Measurements from ENCODE around the gene SLC25A51. TPM values are rescaled to one million over a fixed set of nuclear protein-coding genes. Genes with fewer than 3 reads are reported as not detected.

Gene SLC25A51
- total RNA-seq, 2 donors from 2014 or later: 20.2 to 21.6 TPM

GRCh38 chr9:37928552-37929430 lies 24.9 kb upstream of the SLC25A51 start:
- H3K9me3 ChIP-seq: no peaks in the 10 kb centered on the region
- intact Hi-C loops (cut with DNase I): no loop called here
- no peak for DNase-seq (ENCODE audit: low spot score)
- H3K4me3 ChIP-seq: no peak overlapping the region
- H3K4me1 ChIP-seq (replicated peaks): peaks cover 2% of the 10 kb centered on the region
- TF ChIP-seq, protein P1, sequence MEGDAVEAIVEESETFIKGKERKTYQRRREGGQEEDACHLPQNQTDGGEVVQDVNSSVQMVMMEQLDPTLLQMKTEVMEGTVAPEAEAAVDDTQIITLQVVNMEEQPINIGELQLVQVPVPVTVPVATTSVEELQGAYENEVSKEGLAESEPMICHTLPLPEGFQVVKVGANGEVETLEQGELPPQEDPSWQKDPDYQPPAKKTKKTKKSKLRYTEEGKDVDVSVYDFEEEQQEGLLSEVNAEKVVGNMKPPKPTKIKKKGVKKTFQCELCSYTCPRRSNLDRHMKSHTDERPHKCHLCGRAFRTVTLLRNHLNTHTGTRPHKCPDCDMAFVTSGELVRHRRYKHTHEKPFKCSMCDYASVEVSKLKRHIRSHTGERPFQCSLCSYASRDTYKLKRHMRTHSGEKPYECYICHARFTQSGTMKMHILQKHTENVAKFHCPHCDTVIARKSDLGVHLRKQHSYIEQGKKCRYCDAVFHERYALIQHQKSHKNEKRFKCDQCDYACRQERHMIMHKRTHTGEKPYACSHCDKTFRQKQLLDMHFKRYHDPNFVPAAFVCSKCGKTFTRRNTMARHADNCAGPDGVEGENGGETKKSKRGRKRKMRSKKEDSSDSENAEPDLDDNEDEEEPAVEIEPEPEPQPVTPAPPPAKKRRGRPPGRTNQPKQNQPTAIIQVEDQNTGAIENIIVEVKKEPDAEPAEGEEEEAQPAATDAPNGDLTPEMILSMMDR (IDR thresholded peaks at IDR 0.05): no peak
- TF ChIP-seq POLR2AphosphoS5 (IDR thresholded peaks at IDR 0.05) (no peak), POLR2A (IDR thresholded peaks at IDR 0.05) (no peak)
- H3K36me3 ChIP-seq: no peaks in the 10 kb centered on the region
- no peaks in the 10 kb centered on the region for H3K27me3 ChIP-seq (replicated peaks; ENCODE audit: insufficient read depth)
- H3K27ac ChIP-seq: no peak overlapping the region
- WGBS: 74% methylated on average over 16 of the region's 20 CpGs

GRCh38 chr9:37927601-37928551 lies 23.9 kb upstream of the SLC25A51 start:
- DNase-seq (ENCODE audit: low spot score): no peak
- no peaks in the 10 kb centered on the region for H3K27me3 ChIP-seq (replicated peaks; ENCODE audit: insufficient read depth)
- intact Hi-C loops (cut with DNase I): no loop called here
- TF ChIP-seq, protein P1 (IDR thresholded peaks at IDR 0.05): no peak
- TF ChIP-seq POLR2AphosphoS5 (IDR thresholded peaks at IDR 0.05) (no peak), POLR2A (IDR thresholded peaks at IDR 0.05) (no peak)
- H3K4me1 ChIP-seq (replicated peaks): peaks cover 2% of the 10 kb centered on the region
- no peak overlapping the region for H3K4me3 ChIP-seq
- H3K27ac ChIP-seq: no peak overlapping the region
- no peaks in the 10 kb centered on the region for H3K9me3 ChIP-seq
- WGBS: 69% methylated on average over 13 of the region's 13 CpGs
- no peaks in the 10 kb centered on the region for H3K36me3 ChIP-seq

GRCh38 chr9:37927132-37927531 lies 23.2 kb upstream of the SLC25A51 start:
- H3K36me3 ChIP-seq: no peaks in the 10 kb centered on the region
- whole genome bisulfite sequencing: 50% methylated on average over 9 of the region's 9 CpGs
- no peaks in the 10 kb centered on the region for H3K27me3 ChIP-seq (replicated peaks; ENCODE audit: insufficient read depth)
- peaks cover 6% of the 10 kb centered on the region for H3K4me1 ChIP-seq (replicated peaks)
- DNase-seq (ENCODE audit: low spot score): no peak
- H3K27ac ChIP-seq: no peak overlapping the region
- TF ChIP-seq, protein P1 (IDR thresholded peaks at IDR 0.05): no peak
- TF ChIP-seq POLR2A (IDR thresholded peaks at IDR 0.05): no peak
- no peak for TF ChIP-seq POLR2AphosphoS5 (IDR thresholded peaks at IDR 0.05)
- no peaks in the 10 kb centered on the region for H3K9me3 ChIP-seq
- H3K4me3 ChIP-seq: no peak overlapping the region
- intact Hi-C loops (cut with DNase I): no loop called here

- H3K9me3 ChIP-seq: no peaks in the 10 kb centered on the region
- TF ChIP-seq POLR2A (IDR thresholded peaks at IDR 0.05) (no peak), POLR2AphosphoS5 (IDR thresholded peaks at IDR 0.05) (no peak)
- TF ChIP-seq, protein P1 (IDR thresholded peaks at IDR 0.05): no peak
- DNase-seq (ENCODE audit: low spot score): no peak
- H3K27ac ChIP-seq: no peak overlapping the region
- peaks cover 6% of the 10 kb centered on the region for H3K4me1 ChIP-seq (replicated peaks)
- H3K36me3 ChIP-seq: no peaks in the 10 kb centered on the region
- intact Hi-C loops (cut with DNase I): no loop called here
- no peak overlapping the region for H3K4me3 ChIP-seq
- H3K27me3 ChIP-seq (replicated peaks; ENCODE audit: insufficient read depth): no peaks in the 10 kb centered on the region
- WGBS: 63% methylated on average over 1 of the region's 1 CpG
Observed at GRCh38 chr9:37926737-37927118, 22.8 kb upstream of the SLC25A51 start.

All from prostate gland (tissue), 2 donors.